Measurements from ENCODE around the gene CDH23.

DNA sequence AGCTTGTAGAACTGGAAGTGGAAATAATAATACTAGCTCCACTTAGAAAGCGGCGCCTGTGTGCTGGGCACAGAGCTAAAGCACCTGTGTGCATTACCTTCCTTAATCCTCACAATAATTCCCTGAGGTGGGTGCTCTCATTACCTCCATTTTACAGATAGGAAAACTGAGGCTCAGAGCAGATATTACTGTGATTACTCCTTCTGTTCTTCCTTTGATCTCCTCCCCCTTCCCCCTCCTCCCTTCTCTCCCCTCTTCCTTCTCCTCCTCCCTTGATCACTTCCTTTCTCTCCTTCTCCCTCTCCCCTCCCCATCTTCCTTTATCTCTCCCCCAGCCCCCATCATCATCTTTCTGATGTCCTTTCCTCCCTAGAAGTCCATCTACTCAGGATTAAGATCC, 267.9 kb downstream of the CDH23 start:
- no peak for TF ChIP-seq POLR2A (IDR thresholded peaks at IDR 0.05)
- TF ChIP-seq, protein P1, sequence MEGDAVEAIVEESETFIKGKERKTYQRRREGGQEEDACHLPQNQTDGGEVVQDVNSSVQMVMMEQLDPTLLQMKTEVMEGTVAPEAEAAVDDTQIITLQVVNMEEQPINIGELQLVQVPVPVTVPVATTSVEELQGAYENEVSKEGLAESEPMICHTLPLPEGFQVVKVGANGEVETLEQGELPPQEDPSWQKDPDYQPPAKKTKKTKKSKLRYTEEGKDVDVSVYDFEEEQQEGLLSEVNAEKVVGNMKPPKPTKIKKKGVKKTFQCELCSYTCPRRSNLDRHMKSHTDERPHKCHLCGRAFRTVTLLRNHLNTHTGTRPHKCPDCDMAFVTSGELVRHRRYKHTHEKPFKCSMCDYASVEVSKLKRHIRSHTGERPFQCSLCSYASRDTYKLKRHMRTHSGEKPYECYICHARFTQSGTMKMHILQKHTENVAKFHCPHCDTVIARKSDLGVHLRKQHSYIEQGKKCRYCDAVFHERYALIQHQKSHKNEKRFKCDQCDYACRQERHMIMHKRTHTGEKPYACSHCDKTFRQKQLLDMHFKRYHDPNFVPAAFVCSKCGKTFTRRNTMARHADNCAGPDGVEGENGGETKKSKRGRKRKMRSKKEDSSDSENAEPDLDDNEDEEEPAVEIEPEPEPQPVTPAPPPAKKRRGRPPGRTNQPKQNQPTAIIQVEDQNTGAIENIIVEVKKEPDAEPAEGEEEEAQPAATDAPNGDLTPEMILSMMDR (IDR thresholded peaks at IDR 0.05): no peak

All from uterus (tissue), 2 donors.